Colonic mucosa (tissue), 4 donors: ENCODE measurements around the gene EMSY. TPM values are rescaled to one million over a fixed set of nuclear protein-coding genes. Genes with fewer than 3 reads are reported as not detected.

Experiments
- DNase-seq: peaks from one replicate; pipeline ENCODE4 v3.0.0-alpha.2; 2020
- H3K27ac ChIP-seq: fragments of 200-600 bp; one replicate; pipeline ENCODE4 v1.8.0; 2021
- H3K27me3 ChIP-seq: fragments of 200-600 bp; one replicate; pipeline ENCODE4 v1.8.0; 2021
- H3K36me3 ChIP-seq: fragments of 200-600 bp; one replicate; pipeline ENCODE4 v1.8.0; 2021
- H3K4me1 ChIP-seq: fragments of 200-600 bp; one replicate; pipeline ENCODE4 v1.8.0; 2021; ENCODE audit warnings: mild to moderate bottlenecking
- H3K4me3 ChIP-seq: fragments of 200-600 bp; one replicate; pipeline ENCODE4 v1.8.0; 2021
- H3K9ac ChIP-seq, 2 donors: one replicate each; pipeline ENCODE4 v1.7.0; 2013; ENCODE audit warnings: control low read depth in 2 of 2, low read depth in 2 of 2, low read length in 2 of 2
- H3K9me3 ChIP-seq: fragments of 200-600 bp; one replicate; pipeline ENCODE4 v1.8.0; 2021
- CTCF ChIP-seq: fragments of 200-600 bp; IDR thresholded peaks from one replicate; pipeline ENCODE4 v1.8.0; 2022; ENCODE audit warnings: antibody characterized with exemption, mild to moderate bottlenecking
- intact Hi-C: fragments of 100-400 bp; cut with DNase I; formaldehyde crosslinking; loops from one replicate; pipeline ENCODE4 v1.14.1; 2022
- total RNA-seq, 2 donors: library from RNA; stranded (reverse); fragmentation: NEBNext Ultra II Directional in 1 of 2; extraction: Animal tissue kit (Norgen Biotek cat#: 25700) in 1 of 2; gene quantifications; one replicate each; pipeline ENCODE4 v1.2.1, GENCODE V29; 2021
- donor health status: healthy.
- donor health status: DM: no; HTN: no; CAD: no.
- donor health status: DM: no; HTN: no; CAD: no.

Gene EMSY
- total RNA-seq, 2 donors from 2014 or later, result 21.2 to 22.8 TPM

- no peak overlapping the region for H3K27ac ChIP-seq
- H3K4me3 ChIP-seq, result no peak overlapping the region
- no peak for TF ChIP-seq CTCF
- no peak for DNase-seq
- no peaks in the 10 kb centered on the region for H3K27me3 ChIP-seq
- no peaks in the 10 kb centered on the region for H3K4me1 ChIP-seq
- intact Hi-C loops, result no loop called here
- H3K9ac ChIP-seq, result no peak overlapping the region
- no peaks in the 10 kb centered on the region for H3K36me3 ChIP-seq
- H3K9me3 ChIP-seq, result no peaks in the 10 kb centered on the region
Observed at GRCh38 chr11:76560219-76560618, 115.4 kb downstream of the EMSY start.

- no peak overlapping the region for H3K27ac ChIP-seq
Observed at GRCh38 chr11:76561245-76561644, 116.4 kb downstream of the EMSY start.

GRCh38 chr11:76562541-76562940 lies 117.7 kb downstream of the EMSY start:
- intact Hi-C loops, result no loop called here
- H3K27me3 ChIP-seq, result no peaks in the 10 kb centered on the region
- H3K9me3 ChIP-seq, result no peaks in the 10 kb centered on the region
- H3K36me3 ChIP-seq, result no peaks in the 10 kb centered on the region
- H3K4me1 ChIP-seq, result no peaks in the 10 kb centered on the region
- H3K27ac ChIP-seq, result no peak overlapping the region
- H3K4me3 ChIP-seq, result no peak overlapping the region
- DNase-seq, result no peak
- TF ChIP-seq CTCF, result no peak
- no peak overlapping the region for H3K9ac ChIP-seq

More at GRCh38 chr11:76561245-76561644, 116.4 kb downstream of the EMSY start:
- DNase-seq, result no peak
- no peak for TF ChIP-seq CTCF
- Histone ChIP-seq H3K4me3 (no peak overlapping the region), H3K9me3 (no peaks in the 10 kb centered on the region), H3K4me1 (no peaks in the 10 kb centered on the region), H3K36me3 (no peaks in the 10 kb centered on the region), H3K27me3 (no peaks in the 10 kb centered on the region), H3K9ac (no peak overlapping the region)
- intact Hi-C loops, result no loop called here

GRCh38 chr11:76564364-76564763 lies 119.5 kb downstream of the EMSY start:
- DNase-seq, result no peak
- Histone ChIP-seq H3K9ac (no peak overlapping the region), H3K27me3 (no peaks in the 10 kb centered on the region), H3K4me3 (no peak overlapping the region), H3K4me1 (no peaks in the 10 kb centered on the region), H3K27ac (no peak overlapping the region), H3K36me3 (no peaks in the 10 kb centered on the region), H3K9me3 (no peaks in the 10 kb centered on the region)
- no peak for TF ChIP-seq CTCF
- intact Hi-C loops, result no loop called here

- intact Hi-C loops, result no loop called here
- no peak overlapping the region for H3K4me3 ChIP-seq
- H3K27ac ChIP-seq, result no peak overlapping the region
- no peak overlapping the region for H3K9ac ChIP-seq
- no peaks in the 10 kb centered on the region for H3K27me3 ChIP-seq
- no peak for DNase-seq
- no peaks in the 10 kb centered on the region for H3K9me3 ChIP-seq
- H3K4me1 ChIP-seq, result no peaks in the 10 kb centered on the region
- TF ChIP-seq CTCF, result no peak
- no peaks in the 10 kb centered on the region for H3K36me3 ChIP-seq
Observed at GRCh38 chr11:76566811-76567210, 122.0 kb downstream of the EMSY start.

GRCh38 chr11:76567261-76567660 lies 122.4 kb downstream of the EMSY start:
- no peak overlapping the region for H3K27ac ChIP-seq
- no peak for TF ChIP-seq CTCF
- H3K9ac ChIP-seq, result no peak overlapping the region
- H3K36me3 ChIP-seq, result no peaks in the 10 kb centered on the region
- no peak for DNase-seq
- H3K9me3 ChIP-seq, result no peaks in the 10 kb centered on the region
- no peaks in the 10 kb centered on the region for H3K4me1 ChIP-seq
- no peak overlapping the region for H3K4me3 ChIP-seq
- intact Hi-C loops, result no loop called here
- no peaks in the 10 kb centered on the region for H3K27me3 ChIP-seq
